H9 (cell line): ENCODE data around the gene WDR81. TPM values are rescaled to one million over a fixed set of nuclear protein-coding genes. Genes with fewer than 3 reads are reported as not detected.

ENCODE experiments used
- DNase-seq: peaks from one replicate; pipeline ENCODE4 v3.0.0-alpha.2; 2017
- H2AFZ ChIP-seq: one replicate; pipeline ENCODE4 v1.6.1; 2013; ENCODE audit warnings: mild to moderate bottlenecking, low read length, control low read depth, moderate library complexity
- H2AK5ac ChIP-seq: 2 replicates; pipeline ENCODE4 v1.6.1; 2013; ENCODE audit warnings: low read length, control low read depth, mixed read lengths; ENCODE audit not compliant: insufficient read length
- H2BK120ac ChIP-seq: one replicate; pipeline ENCODE4 v1.6.1; 2013; ENCODE audit warnings: low read depth, mild to moderate bottlenecking, low read length, control low read depth, inconsistent platforms; ENCODE audit not compliant: poor library complexity, severe bottlenecking
- H2BK12ac ChIP-seq: 2 replicates; pipeline ENCODE4 v1.6.1; 2013; ENCODE audit warnings: low read length, control low read depth, mixed read lengths, low read depth; ENCODE audit not compliant: insufficient read length
- H2BK15ac ChIP-seq: 2 replicates; pipeline ENCODE4 v1.6.1; 2013; ENCODE audit warnings: low read depth, low read length, control low read depth
- H2BK20ac ChIP-seq: one replicate; pipeline ENCODE4 v1.6.1; 2013; ENCODE audit warnings: low read depth, mild to moderate bottlenecking, low read length, control low read depth, inconsistent platforms; ENCODE audit not compliant: poor library complexity, severe bottlenecking
- H2BK5ac ChIP-seq: 2 replicates; pipeline ENCODE4 v1.6.1; 2013; ENCODE audit warnings: low read length, control low read depth, mixed read lengths; ENCODE audit not compliant: insufficient read length
- H3K14ac ChIP-seq: 2 replicates; pipeline ENCODE4 v1.6.1; 2013; ENCODE audit warnings: low read length, control low read depth; ENCODE audit not compliant: insufficient read depth
- H3K18ac ChIP-seq: 2 replicates; pipeline ENCODE4 v1.6.1; 2013; ENCODE audit warnings: low read depth, mild to moderate bottlenecking, mixed read lengths, low read length, control low read depth; ENCODE audit not compliant: insufficient read length
- H3K23ac ChIP-seq: 2 replicates; pipeline ENCODE4 v1.6.1; 2013; ENCODE audit warnings: low read length, control low read depth, mixed read lengths, low read depth; ENCODE audit not compliant: insufficient read length
- H3K23me2 ChIP-seq: 2 replicates; pipeline ENCODE4 v1.6.1; 2013; ENCODE audit warnings: low read depth, mild to moderate bottlenecking, mixed read lengths, low read length, control low read depth; ENCODE audit not compliant: insufficient read length, poor library complexity, severe bottlenecking
- H3K27ac ChIP-seq: 2 replicates; pipeline ENCODE4 v1.5.1; 2013; ENCODE audit warnings: low read length, control low read depth, mixed read lengths, low read depth; ENCODE audit not compliant: insufficient read length
- H3K27me3 ChIP-seq: 2 replicates; pipeline ENCODE4 v1.6.1; 2013; ENCODE audit warnings: low read length, control low read depth, inconsistent platforms; ENCODE audit not compliant: insufficient read depth
- H3K4ac ChIP-seq: 2 replicates; pipeline ENCODE4 v1.6.1; 2013; ENCODE audit warnings: low read depth, mild to moderate bottlenecking, control low read depth, inconsistent platforms, low read length, moderate library complexity
- H3K4me1 ChIP-seq: 2 replicates; pipeline ENCODE4 v1.6.1; 2013; ENCODE audit warnings: low read length, control low read depth, inconsistent platforms; ENCODE audit not compliant: insufficient read depth
- H3K4me2 ChIP-seq: 2 replicates; pipeline ENCODE4 v1.6.1; 2013; ENCODE audit warnings: low read length, control low read depth, mixed read lengths; ENCODE audit not compliant: insufficient read length, insufficient read depth
- H3K56ac ChIP-seq: 2 replicates; pipeline ENCODE4 v1.6.1; 2013; ENCODE audit warnings: low read depth, mild to moderate bottlenecking, mixed read lengths, low read length, control low read depth; ENCODE audit not compliant: insufficient read length
- H3K79me1 ChIP-seq: 2 replicates; pipeline ENCODE4 v1.6.1; 2013; ENCODE audit warnings: low read depth, mild to moderate bottlenecking, moderate library complexity, low read length, control low read depth, inconsistent platforms; ENCODE audit not compliant: insufficient read depth, poor library complexity, severe bottlenecking
- H3K79me2 ChIP-seq: 2 replicates; pipeline ENCODE4 v1.6.1; 2013; ENCODE audit warnings: low read length, control low read depth, inconsistent platforms; ENCODE audit not compliant: insufficient read depth
- H3K9ac ChIP-seq: 2 replicates; pipeline ENCODE4 v1.6.1; 2013; ENCODE audit warnings: low read length, control low read depth, mixed read lengths; ENCODE audit not compliant: insufficient read length; ENCODE audit errors: extremely low read depth
- H3K9me3 ChIP-seq: one replicate; pipeline ENCODE4 v1.6.1; 2013; ENCODE audit warnings: low read depth, low read length, inconsistent platforms; ENCODE audit not compliant: control insufficient read depth
- H3T11ph ChIP-seq: one replicate; pipeline ENCODE4 v1.6.1; 2013; ENCODE audit warnings: mild to moderate bottlenecking, low read length, control low read depth, inconsistent platforms
- H4K20me1 ChIP-seq: one replicate; pipeline ENCODE4 v1.6.1; 2013; ENCODE audit not compliant: control insufficient read depth, insufficient read length, insufficient read depth
- H4K5ac ChIP-seq: 2 replicates; pipeline ENCODE4 v1.6.1; 2013; ENCODE audit warnings: low read depth, mild to moderate bottlenecking, mixed read lengths, low read length, control low read depth; ENCODE audit not compliant: insufficient read length
- H4K8ac ChIP-seq: replicated peaks from 2 replicates; pipeline ENCODE4 v1.6.1; 2013; ENCODE audit warnings: low read length, control low read depth, mixed read lengths, low read depth; ENCODE audit not compliant: insufficient read length
- H4K91ac ChIP-seq: 2 replicates; pipeline ENCODE4 v1.6.1; 2013; ENCODE audit warnings: low read depth, mild to moderate bottlenecking, moderate library complexity, mixed read lengths, low read length, control low read depth; ENCODE audit not compliant: insufficient read length
- H3K27ac Mint-ChIP-seq, 3 experiments: 2 replicates in 2 of 3; 3 replicates in 1 of 3; pipeline ENCODE4 v1.8.0; 2020 to 2021; ENCODE audit warnings: mixed read lengths in 3 of 3, mild to moderate bottlenecking in 1 of 3, moderate library complexity in 1 of 3
- H3K27me3 Mint-ChIP-seq: 2 replicates; pipeline ENCODE4 v1.8.0; 2021; ENCODE audit warnings: low read depth, mild to moderate bottlenecking, moderate library complexity, mixed read lengths
- H3K36me3 Mint-ChIP-seq, 3 experiments: 2 replicates in 2 of 3; 3 replicates in 1 of 3; pipeline ENCODE4 v1.8.0; 2020 to 2021; ENCODE audit warnings: low read depth in 3 of 3, mixed read lengths in 3 of 3; ENCODE audit not compliant: insufficient read depth in 1 of 3
- H3K4me1 Mint-ChIP-seq, 2 experiments: 2 replicates each; pipeline ENCODE4 v1.8.0; 2020; ENCODE audit warnings: mixed read lengths in 2 of 2
- H3K4me3 Mint-ChIP-seq, 2 experiments: 2 replicates in 1 of 2; 3 replicates in 1 of 2; pipeline ENCODE4 v1.8.0; 2020 to 2021; ENCODE audit warnings: mild to moderate bottlenecking in 2 of 2, mixed read lengths in 2 of 2, moderate library complexity in 1 of 2
- H3K9me3 Mint-ChIP-seq, 2 experiments: 2 replicates in 1 of 2; 3 replicates in 1 of 2; pipeline ENCODE4 v1.8.0; 2020; ENCODE audit warnings: mild to moderate bottlenecking in 2 of 2, mixed read lengths in 2 of 2, moderate library complexity in 1 of 2
- WGBS: extraction: QIAGEN DNeasy Blood & Tissue Kit; methylation state at CpG from one replicate; pipeline ENCODE4 v1.1.7; 2013; ENCODE audit warnings: missing lambda C conversion rate, low lambda C conversion rate, mixed read lengths; ENCODE audit not compliant: insufficient read length; ENCODE audit errors: extremely low coverage; 5-methylcytosine and 5-hydroxymethylcytosine counted together
- total RNA-seq: library from RNA; stranded (reverse); gene quantifications from 2 replicates; pipeline ENCODE4 v1.2.1, GENCODE V29; 2021
- TF ChIP-seq, protein P1 (sequence below): fragments of 200-600 bp; sonication (generic); conservative IDR thresholded peaks from 3 replicates; pipeline ENCODE4 v1.8.0; 2021; ENCODE audit warnings: antibody characterized with exemption, mild to moderate bottlenecking

WDR81 gene
- total RNA-seq, 1 experiment from 2014 or later = 20.2 TPM

DNA sequence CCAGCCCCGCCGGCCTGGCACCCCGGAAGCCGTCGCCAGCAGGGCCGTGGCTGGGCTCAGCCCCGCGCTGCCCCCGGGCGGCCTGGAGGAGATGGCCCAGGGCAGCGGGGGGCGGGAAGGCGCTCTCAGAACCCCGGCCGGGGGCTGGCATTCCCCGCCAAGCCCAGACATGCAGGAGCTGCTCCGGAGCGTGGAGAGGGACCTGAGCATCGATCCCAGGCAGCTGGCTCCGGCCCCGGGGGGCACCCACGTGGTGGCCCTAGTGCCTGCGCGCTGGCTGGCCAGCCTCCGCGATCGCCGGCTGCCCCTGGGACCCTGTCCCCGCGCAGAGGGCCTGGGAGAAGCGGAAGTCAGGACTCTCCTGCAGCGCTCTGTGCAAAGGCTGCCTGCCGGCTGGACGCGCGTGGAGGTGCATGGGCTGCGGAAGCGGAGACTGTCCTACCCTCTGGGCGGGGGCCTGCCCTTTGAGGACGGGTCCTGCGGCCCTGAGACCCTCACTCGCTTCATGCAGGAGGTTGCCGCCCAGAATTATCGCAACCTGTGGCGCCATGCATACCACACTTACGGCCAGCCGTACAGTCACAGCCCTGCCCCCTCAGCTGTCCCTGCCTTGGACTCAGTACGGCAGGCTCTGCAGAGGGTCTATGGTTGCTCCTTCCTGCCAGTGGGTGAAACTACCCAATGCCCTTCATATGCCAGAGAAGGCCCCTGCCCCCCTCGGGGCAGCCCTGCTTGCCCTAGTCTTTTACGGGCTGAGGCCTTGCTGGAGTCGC is 551 bp downstream of the WDR81 start:
- Histone ChIP-seq H3K56ac (no peak overlapping the region), H3K4ac (no peak overlapping the region), H2BK12ac (no peak overlapping the region), H2BK15ac (no peak overlapping the region), H2BK5ac (no peak overlapping the region), H3K9ac (no peak overlapping the region), H3K23me2 (peaks cover 4% of the 10 kb centered on the region), H3K9me3 (no peaks in the 10 kb centered on the region), H2AK5ac (no peak overlapping the region), H3K79me2 (no peaks in the 10 kb centered on the region), H3K27me3 (no peaks in the 10 kb centered on the region), H3K14ac (no peak overlapping the region; the same call in 1 of the 2 replicates), H4K8ac (no peak overlapping the region), H3K79me1 (no peaks in the 10 kb centered on the region), H3K27ac (no peak overlapping the region), H3T11ph (no peak overlapping the region), H4K20me1 (no peaks in the 10 kb centered on the region), H3K18ac (no peak overlapping the region), H3K23ac (no peak overlapping the region), H2AFZ (no peak overlapping the region), H4K91ac (no peak overlapping the region), H4K5ac (no peak overlapping the region), H3K4me2 (peak overlapping the region; percentile 25), H2BK120ac (no peak overlapping the region), H3K4me1 (no peaks in the 10 kb centered on the region), H2BK20ac (no peak overlapping the region)
- TF ChIP-seq, protein P1, sequence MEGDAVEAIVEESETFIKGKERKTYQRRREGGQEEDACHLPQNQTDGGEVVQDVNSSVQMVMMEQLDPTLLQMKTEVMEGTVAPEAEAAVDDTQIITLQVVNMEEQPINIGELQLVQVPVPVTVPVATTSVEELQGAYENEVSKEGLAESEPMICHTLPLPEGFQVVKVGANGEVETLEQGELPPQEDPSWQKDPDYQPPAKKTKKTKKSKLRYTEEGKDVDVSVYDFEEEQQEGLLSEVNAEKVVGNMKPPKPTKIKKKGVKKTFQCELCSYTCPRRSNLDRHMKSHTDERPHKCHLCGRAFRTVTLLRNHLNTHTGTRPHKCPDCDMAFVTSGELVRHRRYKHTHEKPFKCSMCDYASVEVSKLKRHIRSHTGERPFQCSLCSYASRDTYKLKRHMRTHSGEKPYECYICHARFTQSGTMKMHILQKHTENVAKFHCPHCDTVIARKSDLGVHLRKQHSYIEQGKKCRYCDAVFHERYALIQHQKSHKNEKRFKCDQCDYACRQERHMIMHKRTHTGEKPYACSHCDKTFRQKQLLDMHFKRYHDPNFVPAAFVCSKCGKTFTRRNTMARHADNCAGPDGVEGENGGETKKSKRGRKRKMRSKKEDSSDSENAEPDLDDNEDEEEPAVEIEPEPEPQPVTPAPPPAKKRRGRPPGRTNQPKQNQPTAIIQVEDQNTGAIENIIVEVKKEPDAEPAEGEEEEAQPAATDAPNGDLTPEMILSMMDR = no peak
- DNase-seq = no peak
- H3K4me1 Mint-ChIP-seq = peaks cover 2 to 4% of the 10 kb centered on the region in 2 experiments; a peak in 1 of 4 replicates
- H3K9me3 Mint-ChIP-seq = no peaks in the 10 kb centered on the region; a peak in 1 of 5 replicates
- peaks cover 0 to 9% (median 0%) of the 10 kb centered on the region in 3 experiments; a peak in 4 of 7 replicates for H3K36me3 Mint-ChIP-seq
- peak overlapping the region; percentile 63 to 72 for H3K4me3 Mint-ChIP-seq
- no peak overlapping the region; a peak in 1 of 7 replicates for H3K27ac Mint-ChIP-seq
- no CpG with 5 or more reads among the region's 51 CpGs for WGBS
- H3K27me3 Mint-ChIP-seq = peaks cover 2% of the 10 kb centered on the region; the same call in 1 of the 2 replicates
